SU-DHL-6 (cell line): ENCODE data around the gene ROS1.

Experiments used
- EZH2phosphoT487 ChIP-seq: fragments of 200-600 bp; sonication (generic), shearing (Covaris generic); conservative IDR thresholded peaks from 2 replicates; pipeline ENCODE4 v1.6.1; 2018; ENCODE audit warnings: mild to moderate bottlenecking, antibody characterized with exemption, low read length, moderate library complexity, mixed read lengths
- TF ChIP-seq, protein P1 (sequence below): fragments of 200-600 bp; sonication (generic); IDR thresholded peaks from one replicate; pipeline ENCODE4 v1.5.1; 2017; ENCODE audit warnings: antibody characterized with exemption, mild to moderate bottlenecking, low read length, moderate library complexity; ENCODE audit not compliant: insufficient read depth, poor library complexity, severe bottlenecking

DNA sequence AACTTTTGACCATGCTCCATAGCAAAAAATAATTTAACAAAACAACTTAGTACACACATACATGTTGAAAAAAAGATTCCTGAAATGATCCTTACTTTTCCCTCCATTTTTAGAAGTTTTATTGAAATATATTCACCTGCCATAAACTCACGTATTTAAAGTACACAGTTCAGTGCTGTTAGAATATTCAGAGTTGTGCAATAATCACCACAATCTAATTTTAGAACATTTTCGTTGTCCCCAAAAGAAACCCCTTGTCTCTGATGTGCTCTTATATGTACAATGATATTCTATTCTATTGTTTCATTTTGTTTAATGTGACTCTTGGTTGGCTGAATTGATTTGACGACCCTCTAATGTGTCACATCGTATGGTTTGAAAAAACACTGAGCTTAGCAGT is 15.9 kb downstream of the ROS1 start:
- TF ChIP-seq, protein P1, sequence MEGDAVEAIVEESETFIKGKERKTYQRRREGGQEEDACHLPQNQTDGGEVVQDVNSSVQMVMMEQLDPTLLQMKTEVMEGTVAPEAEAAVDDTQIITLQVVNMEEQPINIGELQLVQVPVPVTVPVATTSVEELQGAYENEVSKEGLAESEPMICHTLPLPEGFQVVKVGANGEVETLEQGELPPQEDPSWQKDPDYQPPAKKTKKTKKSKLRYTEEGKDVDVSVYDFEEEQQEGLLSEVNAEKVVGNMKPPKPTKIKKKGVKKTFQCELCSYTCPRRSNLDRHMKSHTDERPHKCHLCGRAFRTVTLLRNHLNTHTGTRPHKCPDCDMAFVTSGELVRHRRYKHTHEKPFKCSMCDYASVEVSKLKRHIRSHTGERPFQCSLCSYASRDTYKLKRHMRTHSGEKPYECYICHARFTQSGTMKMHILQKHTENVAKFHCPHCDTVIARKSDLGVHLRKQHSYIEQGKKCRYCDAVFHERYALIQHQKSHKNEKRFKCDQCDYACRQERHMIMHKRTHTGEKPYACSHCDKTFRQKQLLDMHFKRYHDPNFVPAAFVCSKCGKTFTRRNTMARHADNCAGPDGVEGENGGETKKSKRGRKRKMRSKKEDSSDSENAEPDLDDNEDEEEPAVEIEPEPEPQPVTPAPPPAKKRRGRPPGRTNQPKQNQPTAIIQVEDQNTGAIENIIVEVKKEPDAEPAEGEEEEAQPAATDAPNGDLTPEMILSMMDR = no peak
- TF ChIP-seq EZH2phosphoT487 = no peak
